Measurements from ENCODE around the gene NSG1.

Gene NSG1

DNA sequence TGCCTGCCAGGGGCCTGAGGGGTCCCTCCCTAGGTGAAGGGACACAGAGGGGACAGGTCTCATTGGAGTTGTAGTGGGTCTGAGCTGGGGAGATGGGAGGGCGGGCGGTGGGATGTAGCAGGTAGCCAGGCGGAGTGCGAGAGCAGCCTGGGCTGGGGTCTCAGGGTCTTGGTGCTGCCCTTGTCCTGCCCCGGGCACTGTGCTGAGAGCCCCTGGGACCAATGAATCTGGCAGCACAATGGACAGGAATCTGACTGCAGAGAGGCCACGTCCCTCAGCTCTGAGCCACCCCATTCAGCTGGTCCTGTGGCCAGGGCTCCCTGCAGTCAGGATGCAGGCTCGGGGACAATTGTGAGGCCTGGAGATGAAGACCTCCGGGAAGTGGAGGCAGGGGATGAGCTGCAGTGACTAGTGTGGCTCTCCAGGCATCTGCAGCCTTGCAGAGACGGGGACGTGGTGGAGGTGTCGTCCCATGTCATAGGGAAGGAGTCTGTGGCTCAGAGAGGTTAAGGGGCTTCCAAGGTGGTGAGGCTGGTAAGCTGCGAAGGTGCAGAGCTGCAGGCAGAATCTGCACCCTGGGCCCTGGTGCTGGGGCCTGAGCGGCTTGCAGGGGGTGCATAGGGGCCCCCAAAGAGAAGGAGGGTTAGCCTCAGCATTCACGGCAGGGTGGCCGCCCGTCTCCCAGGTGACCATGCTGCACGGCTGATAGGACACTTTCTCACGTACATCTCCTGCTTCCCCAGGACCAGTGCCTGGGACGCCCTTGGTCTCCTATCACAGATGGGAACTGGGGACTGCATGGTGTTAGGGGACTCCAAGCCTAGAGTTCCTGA is 20.6 kb downstream of the NSG1 start:
- H3K4me3 ChIP-seq (ENCODE audit: low read depth, low read length), result no peak overlapping the region
- TF ChIP-seq CTCF (IDR thresholded peaks at IDR 0.05; ENCODE audit: low read depth, low read length), result no peak

DNA sequence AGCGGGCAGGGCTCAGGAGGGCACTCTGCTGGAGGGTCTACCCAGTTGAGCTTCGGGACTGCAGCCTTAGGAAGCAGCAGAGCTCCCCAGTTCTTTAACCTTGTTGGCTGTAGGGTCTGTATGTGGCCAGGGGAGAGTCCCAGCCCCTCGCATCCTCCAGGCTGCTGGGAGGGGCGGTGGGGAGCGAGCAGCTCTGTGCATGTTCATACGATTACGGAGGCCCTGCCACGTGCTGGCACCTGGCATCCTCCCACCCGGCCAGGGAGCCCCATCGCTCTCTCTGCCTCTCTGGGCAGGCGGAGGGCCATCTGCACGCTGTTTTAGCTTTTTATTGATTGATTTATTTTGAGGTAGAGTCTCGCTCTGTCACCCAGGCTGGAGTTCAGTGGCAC is 21.2 kb downstream of the NSG1 start:
- H3K4me3 ChIP-seq (ENCODE audit: low read depth, low read length), result no peak overlapping the region
- TF ChIP-seq CTCF (IDR thresholded peaks at IDR 0.05; ENCODE audit: low read depth, low read length), result no peak

DNA sequence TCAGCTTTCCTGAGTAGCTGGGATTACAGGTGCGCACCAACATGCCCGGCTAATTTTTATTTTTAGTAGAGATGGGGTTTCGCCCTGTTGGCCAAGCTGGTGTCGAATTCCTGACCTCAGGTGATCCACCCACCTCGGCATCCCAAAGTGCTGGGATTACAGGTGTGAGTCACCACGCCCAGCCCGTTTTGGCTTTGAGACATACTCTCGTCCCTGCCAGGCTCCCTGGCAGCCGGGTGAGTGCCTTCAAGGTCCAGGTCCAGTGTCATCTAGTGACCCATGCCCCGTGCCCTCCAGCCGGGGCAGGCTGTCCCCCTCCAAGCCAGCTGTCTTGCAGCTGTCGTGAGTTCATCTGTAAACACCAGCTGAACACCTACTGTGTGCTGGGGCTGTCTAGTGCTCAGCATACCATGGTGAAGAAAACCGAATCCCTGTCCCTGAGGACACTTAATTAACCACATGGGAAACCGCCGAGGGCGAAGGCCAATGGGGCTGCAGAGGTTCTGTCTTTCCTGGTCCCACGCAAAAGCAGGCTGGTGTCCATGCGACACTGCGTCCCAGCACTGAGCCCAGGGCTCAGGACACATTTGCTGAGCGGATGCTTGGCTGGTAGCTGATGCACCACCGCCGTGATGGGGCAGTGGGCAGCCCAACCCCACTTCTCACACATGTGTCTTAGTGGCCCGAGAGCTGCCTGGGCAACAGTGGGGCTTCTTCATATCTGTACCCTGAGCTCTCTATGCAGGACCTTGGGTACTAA is 21.9 kb downstream of the NSG1 start:
- TF ChIP-seq CTCF (IDR thresholded peaks at IDR 0.05; ENCODE audit: low read depth, low read length), result no peak
- H3K4me3 ChIP-seq (ENCODE audit: low read depth, low read length), result no peak overlapping the region

DNA sequence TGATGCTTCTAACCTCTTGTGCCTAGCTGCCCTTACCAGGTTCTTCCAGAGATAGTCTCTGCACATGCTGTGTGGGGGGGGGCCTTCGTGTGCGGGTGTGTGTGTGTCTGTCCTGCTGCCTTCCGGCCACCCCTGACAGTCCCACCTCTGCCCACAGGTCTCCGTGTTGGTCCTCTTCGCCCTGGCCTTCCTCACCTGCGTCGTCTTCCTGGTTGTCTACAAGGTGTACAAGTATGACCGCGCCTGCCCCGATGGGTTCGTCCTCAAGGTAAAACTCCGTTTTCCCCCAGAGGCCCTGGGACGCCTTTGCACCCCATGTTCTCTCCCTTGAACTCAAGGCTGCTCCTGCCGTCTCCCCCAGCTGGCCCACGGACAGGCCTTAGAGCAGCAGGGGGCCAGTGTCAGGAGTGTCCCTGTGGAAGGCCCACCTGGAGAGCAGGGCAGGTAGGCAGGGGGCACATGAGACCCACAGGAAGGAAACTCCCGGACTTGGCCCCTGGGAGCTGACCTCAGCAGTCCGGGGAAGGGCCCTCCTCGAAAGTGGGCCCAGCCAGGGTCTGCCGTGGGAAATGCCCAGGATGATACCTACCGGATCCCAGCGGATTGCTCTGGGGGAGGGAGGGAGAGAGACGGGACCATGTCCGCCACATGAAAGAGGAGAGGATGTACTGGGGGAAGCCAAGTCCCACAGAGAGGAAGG is 22.7 kb downstream of the NSG1 start:
- TF ChIP-seq CTCF (IDR thresholded peaks at IDR 0.05; ENCODE audit: low read depth, low read length), result no peak
- no peak overlapping the region for H3K4me3 ChIP-seq (ENCODE audit: low read depth, low read length)

- no peak for TF ChIP-seq CTCF (IDR thresholded peaks at IDR 0.05; ENCODE audit: low read depth, low read length)
- no peak overlapping the region for H3K4me3 ChIP-seq (ENCODE audit: low read depth, low read length)
Observed at GRCh38 chr4:4410271-4410670, 23.4 kb downstream of the NSG1 start.

GRCh38 chr4:4411906-4412305 is 25.0 kb downstream of the NSG1 start:
- no peak for TF ChIP-seq CTCF (IDR thresholded peaks at IDR 0.05; ENCODE audit: low read depth, low read length)
- H3K4me3 ChIP-seq (ENCODE audit: low read depth, low read length), result no peak overlapping the region

Measured in WI38 (cell line).